GM19099 (cell line): ENCODE results near the gene PTPRN2.

Experiments used
- POLR2A ChIP-seq: IDR thresholded peaks from 3 replicates; pipeline ENCODE4 v1.6.1; 2011; ENCODE audit warnings: low read depth; ENCODE audit not compliant: insufficient read length; ENCODE audit errors: extremely low read depth

The PTPRN2 gene

GRCh38 chr7:158479664-158480025 lies 108.0 kb downstream of the PTPRN2 start:
- TF ChIP-seq POLR2A, result no peak

- TF ChIP-seq POLR2A, result no peak
These were observed 108.5 kb downstream of the PTPRN2 start for GRCh38 chr7:158479021-158479663.

- TF ChIP-seq POLR2A, result no peak
These were observed 109.8 kb downstream of the PTPRN2 start for GRCh38 chr7:158477866-158478265.

- TF ChIP-seq POLR2A, result no peak
These were observed 111.2 kb downstream of the PTPRN2 start for GRCh38 chr7:158476331-158476932.

GRCh38 chr7:158475679-158476052 lies 112.0 kb downstream of the PTPRN2 start:
- TF ChIP-seq POLR2A, result no peak

- TF ChIP-seq POLR2A, result no peak
These were observed 112.5 kb downstream of the PTPRN2 start for GRCh38 chr7:158475036-158475678.

- TF ChIP-seq POLR2A, result no peak
These were observed 113.1 kb downstream of the PTPRN2 start for GRCh38 chr7:158474488-158474887.

GRCh38 chr7:158473946-158474345 lies 113.7 kb downstream of the PTPRN2 start:
- no peak for TF ChIP-seq POLR2A

GRCh38 chr7:158473221-158473620 lies 114.4 kb downstream of the PTPRN2 start:
- no peak for TF ChIP-seq POLR2A

- TF ChIP-seq POLR2A, result no peak
These were observed 115.0 kb downstream of the PTPRN2 start for GRCh38 chr7:158472596-158472995.

- TF ChIP-seq POLR2A, result no peak
These were observed 115.9 kb downstream of the PTPRN2 start for GRCh38 chr7:158471716-158472115.

GRCh38 chr7:158470336-158470735 lies 117.3 kb downstream of the PTPRN2 start:
- TF ChIP-seq POLR2A, result no peak

- TF ChIP-seq POLR2A, result no peak
These were observed 118.1 kb downstream of the PTPRN2 start for GRCh38 chr7:158469396-158470051.

GRCh38 chr7:158468700-158469296 lies 118.8 kb downstream of the PTPRN2 start:
- TF ChIP-seq POLR2A, result no peak

- TF ChIP-seq POLR2A, result no peak
These were observed 119.4 kb downstream of the PTPRN2 start for GRCh38 chr7:158468181-158468580.
